GM12874 (cell line): ENCODE results near the gene KRT84.

Source experiments
- CTCF ChIP-seq: IDR thresholded peaks from 2 replicates; pipeline ENCODE4 v1.5.1; 2011; ENCODE audit warnings: low read depth, mild to moderate bottlenecking, control low read depth, low read length, moderate library complexity; ENCODE audit not compliant: insufficient read depth

Gene KRT84

GRCh38 chr12:52369809-52370208 lies 15.6 kb downstream of the KRT84 start:
- no peak for TF ChIP-seq CTCF

GRCh38 chr12:52369211-52369610 lies 16.2 kb downstream of the KRT84 start:
- no peak for TF ChIP-seq CTCF

GRCh38 chr12:52368508-52368907 lies 16.9 kb downstream of the KRT84 start:
- TF ChIP-seq CTCF: no peak

- TF ChIP-seq CTCF: no peak
These were observed 17.6 kb downstream of the KRT84 start for GRCh38 chr12:52367876-52368275.

- no peak for TF ChIP-seq CTCF
These were observed 18.5 kb downstream of the KRT84 start, which contains the start of gene KRT85 for GRCh38 chr12:52366738-52367485. KRT85 (minus strand) TSS chr12:52367481; CDS start chr12:52367405, 76 bp downstream.

- no peak for TF ChIP-seq CTCF
These were observed 20.5 kb downstream of the KRT84 start for GRCh38 chr12:52364901-52365489.

- TF ChIP-seq CTCF: no peak
These were observed 21.4 kb downstream of the KRT84 start for GRCh38 chr12:52364061-52364460.
